Fibroblast of peridontal ligament (primary cell): ENCODE measurements around the gene PDE6H.

ENCODE experiments used
- DNase-seq: peaks from one replicate; pipeline ENCODE4 v3.0.0-alpha.2; 2010; ENCODE audit errors: extremely low read depth

The PDE6H gene

DNA sequence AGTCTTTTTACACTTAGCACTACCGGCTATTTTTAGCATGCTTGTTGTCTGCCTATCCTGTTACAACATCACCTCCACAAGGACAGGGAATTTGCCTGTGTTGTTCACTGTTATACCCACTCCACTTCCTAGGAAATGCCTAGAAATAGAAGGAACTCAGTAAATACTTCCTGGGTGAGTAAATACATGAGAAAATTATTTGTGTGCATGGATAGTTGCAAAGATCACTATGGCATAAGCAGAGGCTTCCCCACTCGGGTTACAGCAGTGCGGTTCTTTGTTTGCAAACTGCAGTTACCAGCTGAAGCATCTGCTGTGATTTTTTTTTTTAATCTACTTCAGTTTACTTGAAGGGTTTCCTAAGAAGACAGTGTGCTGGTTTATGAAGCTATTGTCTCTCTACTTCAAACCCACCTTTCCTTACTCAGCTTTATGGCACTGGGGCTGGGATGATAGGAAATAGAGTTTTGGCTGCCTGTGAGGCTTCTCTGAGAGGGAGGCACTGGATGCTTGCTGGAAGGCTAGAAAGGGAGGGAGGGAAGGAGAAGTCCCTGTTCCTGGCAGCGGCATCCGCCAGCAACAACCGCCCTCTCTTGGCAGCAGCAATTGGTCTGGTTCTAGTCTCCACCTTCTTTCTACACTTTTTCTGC is 29.0 kb downstream of the PDE6H start:
- peak; percentile 8 for DNase-seq

DNA sequence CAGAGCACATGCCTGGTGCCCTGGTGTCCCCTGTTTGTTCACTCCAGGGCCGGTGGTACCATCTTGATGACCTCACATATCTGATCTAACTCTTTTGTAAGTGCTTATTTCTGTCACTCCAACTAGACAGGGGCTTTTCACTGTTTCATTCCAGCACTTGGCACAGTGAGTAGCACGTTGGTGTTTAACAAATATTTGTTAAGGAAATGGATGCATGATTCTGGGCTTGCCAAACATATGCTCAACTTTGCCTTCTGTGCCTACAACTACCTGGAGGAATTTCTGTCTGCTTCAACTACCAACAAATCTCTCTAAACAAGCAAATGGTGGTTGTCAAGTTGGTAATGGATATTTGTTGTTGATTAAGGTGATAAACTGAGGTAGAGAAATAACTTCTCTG is 31.6 kb downstream of the PDE6H start:
- no peak for DNase-seq

DNA sequence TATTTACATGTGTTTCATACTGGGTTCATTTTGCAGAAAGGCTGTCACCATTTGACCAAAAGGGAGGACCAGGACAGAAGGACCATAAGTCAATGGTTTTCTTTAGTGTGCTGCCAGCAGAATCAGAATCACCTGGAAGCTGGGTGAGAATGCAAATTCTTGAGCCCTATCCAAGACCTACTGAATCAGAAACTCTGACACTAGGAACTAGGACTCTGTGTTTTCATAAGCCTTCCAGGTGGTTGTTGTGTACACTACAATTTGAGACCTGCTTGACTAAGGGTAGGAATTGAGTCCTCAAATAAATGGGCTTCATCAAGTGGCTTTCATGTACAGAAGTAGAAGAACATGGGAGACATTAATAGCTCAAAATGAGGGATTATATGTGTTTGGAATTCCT is 32.2 kb downstream of the PDE6H start:
- no peak for DNase-seq

DNA sequence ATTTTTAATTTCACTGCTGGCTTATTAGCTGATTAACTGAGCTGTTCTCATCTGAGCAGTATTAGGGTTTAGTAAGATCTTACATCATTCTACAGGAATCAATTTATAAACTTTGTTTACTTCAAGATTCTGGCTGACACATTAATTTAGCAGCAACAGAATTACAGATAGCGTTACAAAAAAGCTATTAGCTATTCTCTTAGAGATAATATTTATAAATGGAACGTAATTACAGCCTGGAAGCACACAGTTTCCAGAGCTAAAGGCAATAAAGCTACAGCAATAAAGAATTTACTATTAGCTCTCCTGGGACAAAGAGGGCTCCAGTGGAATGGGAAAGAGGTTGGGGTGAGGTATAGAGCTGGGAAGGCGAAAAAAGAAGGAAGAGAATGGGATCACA is 34.7 kb downstream of the PDE6H start:
- DNase-seq: no peak

DNA sequence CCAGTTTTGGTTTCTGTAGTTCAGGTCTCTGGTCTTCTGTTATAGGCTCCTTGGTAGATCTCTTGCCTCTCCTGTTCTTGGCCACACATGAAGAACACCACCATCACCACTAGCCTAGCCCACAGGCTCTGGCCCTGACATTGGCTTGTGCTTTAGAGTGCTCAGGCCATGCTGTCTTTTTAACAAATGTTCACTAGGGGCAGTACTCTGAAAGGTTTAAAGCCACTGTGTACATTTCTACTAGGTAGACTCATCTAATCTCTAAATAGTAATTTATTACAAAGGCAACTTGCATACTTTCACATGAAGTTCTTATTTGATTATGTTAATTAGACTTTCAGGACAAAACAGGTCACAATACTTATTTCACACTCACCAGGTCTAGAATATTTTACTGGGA is 38.3 kb downstream of the PDE6H start:
- no peak for DNase-seq

DNA sequence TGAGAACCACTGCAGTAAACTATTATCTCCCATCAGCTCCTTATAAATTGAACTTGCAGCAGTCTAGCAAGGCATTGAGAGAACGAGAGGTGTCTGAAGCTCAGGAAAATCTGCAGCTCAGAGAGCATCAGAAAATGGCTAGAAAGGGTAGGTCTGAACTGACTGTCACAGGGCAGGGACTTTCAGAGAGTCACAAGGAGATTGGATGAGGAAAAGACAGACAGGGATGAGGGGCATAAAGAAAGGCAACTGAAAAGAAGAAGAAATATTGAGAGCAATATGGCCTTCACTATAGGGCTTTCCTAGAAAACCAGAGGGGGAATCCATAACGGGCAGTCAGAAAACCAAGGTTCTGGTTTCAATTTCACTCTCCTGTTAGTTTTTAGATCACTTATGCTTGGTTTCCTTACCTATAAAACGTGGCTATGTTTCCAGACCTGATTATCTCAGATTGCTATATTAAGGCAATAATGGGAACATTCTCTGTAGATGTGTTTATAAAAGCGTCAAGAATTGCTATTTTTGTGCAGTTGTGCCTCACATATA is 40.9 kb downstream of the PDE6H start:
- no peak for DNase-seq

DNA sequence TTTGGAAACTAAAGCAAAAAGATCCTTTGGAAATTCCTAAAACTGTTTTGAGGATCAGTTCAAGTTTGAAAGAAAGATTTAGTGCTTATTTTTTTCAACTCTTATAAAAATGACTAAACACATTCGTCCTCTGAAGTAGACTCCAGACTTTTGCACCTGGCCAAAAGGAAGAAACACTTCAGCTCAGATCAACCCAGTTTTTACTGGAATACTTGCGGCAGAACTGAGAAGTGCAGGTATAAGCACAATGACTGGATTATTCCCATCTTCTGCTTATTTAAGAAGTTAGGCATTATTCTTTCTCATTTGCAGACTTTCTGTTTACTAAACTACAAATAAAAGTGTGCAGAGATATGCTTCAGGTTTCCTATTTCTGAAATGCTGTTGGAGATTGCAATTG is 41.9 kb downstream of the PDE6H start:
- DNase-seq: no peak

DNA sequence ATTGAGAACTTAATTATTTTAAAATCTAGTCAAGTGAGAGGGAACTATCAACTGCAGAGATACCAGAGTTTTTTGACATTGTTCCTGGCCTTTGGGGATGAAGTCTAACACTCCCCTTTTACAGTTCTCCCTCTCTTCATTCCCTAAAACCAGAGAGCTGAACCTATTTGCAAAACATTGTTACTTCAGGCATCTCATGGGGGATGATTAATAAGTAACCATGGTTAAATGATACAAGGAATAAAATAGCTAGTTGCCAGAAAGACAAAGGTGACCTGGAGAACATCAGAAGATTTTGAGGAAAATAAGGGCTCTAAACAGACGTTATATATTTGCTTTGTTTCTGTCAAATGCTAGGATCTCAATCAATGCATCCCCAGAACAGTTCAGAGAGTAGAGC is 42.3 kb downstream of the PDE6H start:
- no peak for DNase-seq

DNA sequence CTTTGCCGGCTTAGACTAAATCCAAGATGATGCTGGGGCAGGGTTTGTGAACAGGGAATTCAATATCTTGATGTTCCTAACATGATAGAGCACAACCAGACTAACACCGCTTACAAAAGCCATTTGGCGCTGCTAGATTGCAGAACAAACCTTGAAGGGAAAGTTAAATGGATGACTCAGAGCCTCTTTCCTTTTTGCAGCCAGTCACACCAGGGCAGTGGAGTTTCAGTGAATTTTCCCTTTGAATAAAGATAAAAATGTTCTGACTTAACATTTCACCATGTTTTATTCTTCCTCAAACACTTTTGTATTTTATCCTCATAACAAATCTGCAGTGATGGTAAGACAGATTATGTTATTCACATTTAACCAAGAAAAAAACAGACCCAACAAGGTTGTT is 47.3 kb downstream of the PDE6H start:
- no peak for DNase-seq
